MCF 10A (cell line): ENCODE results near the gene TCEAL7. TPM values are rescaled to one million over a fixed set of nuclear protein-coding genes. Genes with fewer than 3 reads are reported as not detected.

Experiments
- BruUV-seq: library from RNA; stranded (reverse); fragments of 400-500 nt; replicated peaks from 2 replicates; lab custom pipeline; 2021; lab: Mats Ljungman, UMichigan
- CTCF ChIA-PET: fragments of 300-600 bp; sonication (Branson Sonifier 250); formaldehyde crosslinking; extraction: SDS; loops from one replicate; lab custom pipeline; 2021; ENCODE audit warnings: antibody characterized with exemption, inconsistent platforms; lab: Yijun Ruan, JAX
- POLR2A ChIA-PET: fragments of 300-600, 350-650 bp; sonication (Branson Sonifier 250); formaldehyde crosslinking; extraction: SDS; loops from one replicate; lab custom pipeline; 2020; ENCODE audit warnings: antibody characterized with exemption, inconsistent platforms; lab: Yijun Ruan, JAX
- DNase-seq: peaks from one replicate; pipeline ENCODE4 v3.0.0-alpha.2; 2018; ENCODE audit not compliant: unreplicated experiment
- H3K27ac Mint-ChIP-seq: one replicate; pipeline ENCODE4 v1.8.0; 2022; ENCODE audit warnings: mild to moderate bottlenecking, low read depth, mixed read lengths; ENCODE audit not compliant: unreplicated experiment
- H3K27me3 Mint-ChIP-seq: one replicate; pipeline ENCODE4 v1.8.0; 2022; ENCODE audit warnings: mixed read lengths; ENCODE audit not compliant: insufficient read depth, unreplicated experiment
- H3K36me3 Mint-ChIP-seq: one replicate; pipeline ENCODE4 v1.8.0; 2022; ENCODE audit warnings: mild to moderate bottlenecking, moderate library complexity, mixed read lengths; ENCODE audit not compliant: insufficient read depth, unreplicated experiment
- H3K4me1 Mint-ChIP-seq: one replicate; pipeline ENCODE4 v1.8.0; 2022; ENCODE audit warnings: mixed read lengths; ENCODE audit not compliant: insufficient read depth, unreplicated experiment
- H3K4me3 Mint-ChIP-seq: one replicate; pipeline ENCODE4 v1.8.0; 2022; ENCODE audit warnings: mild to moderate bottlenecking, moderate library complexity, mixed read lengths; ENCODE audit not compliant: unreplicated experiment
- H3K9me3 Mint-ChIP-seq: one replicate; pipeline ENCODE4 v1.8.0; 2022; ENCODE audit warnings: mixed read lengths; ENCODE audit not compliant: unreplicated experiment
- CTCF ChIP-seq: fragments of 200-600 bp; IDR thresholded peaks from one replicate; pipeline ENCODE4 v1.8.0; 2022; ENCODE audit warnings: antibody characterized with exemption, mild to moderate bottlenecking; ENCODE audit not compliant: unreplicated experiment
- intact Hi-C: fragments of 100-400 bp; cut with micrococcal nuclease; formaldehyde crosslinking; loops from 2 replicates; pipeline ENCODE4 v1.14.1; 2022
- total RNA-seq: library from RNA; stranded (reverse); gene quantifications from 2 replicates; pipeline ENCODE4 v1.2.3, GENCODE V29; 2022

TCEAL7 gene
- total RNA-seq, 1 experiment from 2014 or later: not detected

GRCh38 chrX:103309860-103310554 is 20.0 kb upstream of the TCEAL7 start:
- POLR2A ChIA-PET: no interaction called here
- Mint-ChIP-seq H3K4me1 (no peaks in the 10 kb centered on the region), H3K27me3 (peaks cover 60% of the 10 kb centered on the region), H3K9me3 (no peaks in the 10 kb centered on the region), H3K4me3 (no peak overlapping the region), H3K36me3 (no peaks in the 10 kb centered on the region), H3K27ac (no peak overlapping the region)
- BruUV-seq: no TSS peak
- TF ChIP-seq CTCF: no peak
- DNase-seq: no peak
- CTCF ChIA-PET: interaction anchor here (1.3 kb wide), 1 partner anchor 154 kb away, joined by 4 read pairs; no protein-coding TSS in a partner anchor
- intact Hi-C loops: no loop called here

- intact Hi-C loops: no loop called here
- Mint-ChIP-seq H3K27ac (no peak within 1 kb of the TSS), H3K4me1 (no peaks in the 10 kb centered on the region), H3K27me3 (peaks cover 52% of the 10 kb centered on the region), H3K4me3 (no peak within 1 kb of the TSS), H3K9me3 (no peaks in the 10 kb centered on the region), H3K36me3 (no peaks in the 10 kb centered on the region)
- TF ChIP-seq CTCF: no peak
- BruUV-seq: no TSS peak
- POLR2A ChIA-PET: no interaction called here
- CTCF ChIA-PET: interaction anchor here (1.3 kb wide), 1 partner anchor 153 kb away, joined by 4 read pairs; no protein-coding TSS in a partner anchor
- DNase-seq: no peak
These were observed 19.3 kb upstream of the TCEAL7 start, which contains the start of gene BEX2 for GRCh38 chrX:103310555-103311398. TSS of gene BEX2 (minus strand) at chrX:103310990. CDS start at chrX:103309976, 1,014 bp downstream.

- intact Hi-C loops: no loop called here
- no peak for DNase-seq
- H3K27me3 Mint-ChIP-seq: peaks cover 46% of the 10 kb centered on the region
- BruUV-seq: no TSS peak
- CTCF ChIA-PET: interaction anchor here (1.3 kb wide), 1 partner anchor 152 kb away, joined by 4 read pairs; no protein-coding TSS in a partner anchor
- no peak overlapping the region for H3K27ac Mint-ChIP-seq
- H3K36me3 Mint-ChIP-seq: no peaks in the 10 kb centered on the region
- no peak overlapping the region for H3K4me3 Mint-ChIP-seq
- no peaks in the 10 kb centered on the region for H3K4me1 Mint-ChIP-seq
- POLR2A ChIA-PET: no interaction called here
- no peaks in the 10 kb centered on the region for H3K9me3 Mint-ChIP-seq
- no peak for TF ChIP-seq CTCF
These were observed 18.6 kb upstream of the TCEAL7 start for GRCh38 chrX:103311399-103311780.

- no peak for TF ChIP-seq CTCF
- H3K4me3 Mint-ChIP-seq: no peak overlapping the region
- no peak overlapping the region for H3K27ac Mint-ChIP-seq
- intact Hi-C loops: no loop called here
- CTCF ChIA-PET: interaction anchor here (0.6 kb wide), 1 partner anchor 1471 kb away, joined by 3 read pairs; no protein-coding TSS in a partner anchor
- no peaks in the 10 kb centered on the region for H3K36me3 Mint-ChIP-seq
- DNase-seq: no peak
- peaks cover 83% of the 10 kb centered on the region for H3K27me3 Mint-ChIP-seq
- no peaks in the 10 kb centered on the region for H3K4me1 Mint-ChIP-seq
- no TSS peak for BruUV-seq
- no peaks in the 10 kb centered on the region for H3K9me3 Mint-ChIP-seq
- POLR2A ChIA-PET: no interaction called here
These were observed 746 bp downstream of the TCEAL7 start for GRCh38 chrX:103330681-103331288.
